Immature natural killer cell (primary cell): Measurements from ENCODE around the gene SMTNL2. TPM values are rescaled to one million over a fixed set of nuclear protein-coding genes. Genes with fewer than 3 reads are reported as not detected.
A peak's percentile ranks its signal among the peaks of the same experiment; 100 is the strongest.

Experiments used
- DNase-seq, 3 donors: peaks; one replicate each; pipeline ENCODE4 v3.0.0; 2022; ENCODE audit warnings: mixed read lengths in 1 of 3
- H3K27ac Mint-ChIP-seq, 6 donors: one replicate each; pipeline ENCODE4 v1.8.0; 2020; ENCODE audit warnings: mixed read lengths in 6 of 6, mild to moderate bottlenecking in 5 of 6, inconsistent platforms in 4 of 6, moderate library complexity in 3 of 6
- H3K27me3 Mint-ChIP-seq, 3 donors: one replicate each; pipeline ENCODE4 v1.8.0; 2020 to 2021; ENCODE audit warnings: low read depth in 3 of 3, mild to moderate bottlenecking in 3 of 3, mixed read lengths in 3 of 3, moderate library complexity in 3 of 3, inconsistent platforms in 1 of 3
- H3K36me3 Mint-ChIP-seq, 3 donors: one replicate each; pipeline ENCODE4 v1.8.0; 2020; ENCODE audit warnings: mixed read lengths in 3 of 3, inconsistent platforms in 2 of 3, mild to moderate bottlenecking in 2 of 3
- H3K4me1 Mint-ChIP-seq, 2 donors: one replicate each; pipeline ENCODE4 v1.8.0; 2020; ENCODE audit warnings: inconsistent platforms in 2 of 2, mild to moderate bottlenecking in 2 of 2, mixed read lengths in 2 of 2, moderate library complexity in 1 of 2
- H3K4me3 Mint-ChIP-seq, 5 donors: one replicate each; pipeline ENCODE4 v1.8.0; 2020; ENCODE audit warnings: mild to moderate bottlenecking in 5 of 5, mixed read lengths in 5 of 5, inconsistent platforms in 3 of 5, moderate library complexity in 3 of 5
- H3K9me3 Mint-ChIP-seq, 6 donors: one replicate each; pipeline ENCODE4 v1.8.0; 2020; ENCODE audit warnings: mild to moderate bottlenecking in 6 of 6, mixed read lengths in 6 of 6, inconsistent platforms in 4 of 6, moderate library complexity in 3 of 6
- polyA plus RNA-seq, 3 donors: library from polyadenylated mRNA; unstranded; fragments of 300-500 nt; fragmentation: Illumina TruSeq; gene quantifications; one replicate each; pipeline ENCODE4 v1.2.3, GENCODE V29; 2021

The SMTNL2 gene
- polyA plus RNA-seq = not detected

DNA sequence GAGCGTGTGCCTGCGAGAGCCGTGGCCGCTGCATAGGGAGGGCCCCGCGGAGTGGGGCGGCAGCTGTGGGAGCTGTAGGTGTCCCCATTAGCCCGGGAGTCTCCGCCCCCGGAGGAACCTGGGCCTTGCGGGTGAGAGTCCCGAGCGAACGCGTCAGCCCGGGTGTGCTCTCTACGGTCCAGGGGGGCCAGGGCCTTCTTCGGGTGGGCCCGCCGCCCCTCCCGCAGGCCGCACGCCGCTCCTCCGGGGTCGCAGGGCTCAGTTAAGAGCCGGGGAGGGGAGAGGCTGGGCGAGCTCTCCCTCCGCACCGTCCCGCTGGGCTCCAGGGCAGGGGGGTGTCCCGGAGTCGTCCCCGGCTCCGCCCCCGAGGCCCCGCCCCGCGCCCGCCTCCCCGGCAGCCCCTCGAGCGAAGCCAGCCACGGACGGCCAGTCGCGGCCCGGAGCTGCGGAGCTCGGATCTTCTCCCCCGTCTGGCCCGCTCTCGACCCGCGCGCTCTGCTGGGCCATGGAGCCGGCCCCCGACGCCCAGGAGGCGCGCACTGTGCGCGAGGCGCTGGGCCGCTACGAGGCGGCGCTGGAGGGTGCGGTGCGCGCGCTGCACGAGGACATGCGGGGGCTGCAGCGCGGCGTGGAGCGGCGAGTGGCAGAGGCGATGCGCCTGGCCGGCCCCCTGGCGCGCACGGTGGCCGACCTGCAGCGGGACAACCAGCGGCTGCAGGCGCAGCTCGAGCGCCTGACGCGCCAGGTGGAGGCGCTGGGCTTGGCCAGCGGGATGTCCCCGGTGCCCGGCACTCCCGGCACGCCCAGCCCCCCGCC is at the start of gene SMTNL2:
Gene SMTNL2, plus strand, starts transcription at position 429 of the 816 bp plus-strand sequence. Its CDS starts 77 bp downstream, at position 506.
- H3K9me3 Mint-ChIP-seq = peaks cover 0 to 4% (median 0%) of the 10 kb centered on the region in 6 donors
- peaks cover 0 to 5% of the 10 kb centered on the region in 2 donors for H3K4me1 Mint-ChIP-seq
- H3K27me3 Mint-ChIP-seq = peaks cover 2 to 13% (median 4%) of the 10 kb centered on the region in 3 donors
- DNase-seq = no peak
- H3K36me3 Mint-ChIP-seq = no peaks in the 10 kb centered on the region
- peak within 1 kb of the TSS in 3 of 5 donors; percentile 53 to 66 (median 55) for H3K4me3 Mint-ChIP-seq
- H3K27ac Mint-ChIP-seq = no peak within 1 kb of the TSS

GRCh38 chr17:4534928-4535666 is 49.2 kb upstream of the SMTNL2 start:
- peaks cover 4 to 5% (median 4%) of the 10 kb centered on the region in 3 donors for H3K36me3 Mint-ChIP-seq
- DNase-seq = no peak
- no peak overlapping the region for H3K4me3 Mint-ChIP-seq
- no peaks in the 10 kb centered on the region for H3K4me1 Mint-ChIP-seq
- H3K9me3 Mint-ChIP-seq = no peaks in the 10 kb centered on the region
- peaks cover 0 to 5% (median 0%) of the 10 kb centered on the region in 3 donors for H3K27me3 Mint-ChIP-seq
- H3K27ac Mint-ChIP-seq = no peak overlapping the region

GRCh38 chr17:4535667-4536258 is 48.6 kb upstream of the SMTNL2 start:
- H3K9me3 Mint-ChIP-seq = no peaks in the 10 kb centered on the region
- peaks cover 0 to 5% (median 0%) of the 10 kb centered on the region in 3 donors for H3K27me3 Mint-ChIP-seq
- peaks cover 4 to 5% (median 4%) of the 10 kb centered on the region in 3 donors for H3K36me3 Mint-ChIP-seq
- H3K27ac Mint-ChIP-seq = no peak overlapping the region
- DNase-seq = no peak
- H3K4me3 Mint-ChIP-seq = no peak overlapping the region
- H3K4me1 Mint-ChIP-seq = no peaks in the 10 kb centered on the region

DNA sequence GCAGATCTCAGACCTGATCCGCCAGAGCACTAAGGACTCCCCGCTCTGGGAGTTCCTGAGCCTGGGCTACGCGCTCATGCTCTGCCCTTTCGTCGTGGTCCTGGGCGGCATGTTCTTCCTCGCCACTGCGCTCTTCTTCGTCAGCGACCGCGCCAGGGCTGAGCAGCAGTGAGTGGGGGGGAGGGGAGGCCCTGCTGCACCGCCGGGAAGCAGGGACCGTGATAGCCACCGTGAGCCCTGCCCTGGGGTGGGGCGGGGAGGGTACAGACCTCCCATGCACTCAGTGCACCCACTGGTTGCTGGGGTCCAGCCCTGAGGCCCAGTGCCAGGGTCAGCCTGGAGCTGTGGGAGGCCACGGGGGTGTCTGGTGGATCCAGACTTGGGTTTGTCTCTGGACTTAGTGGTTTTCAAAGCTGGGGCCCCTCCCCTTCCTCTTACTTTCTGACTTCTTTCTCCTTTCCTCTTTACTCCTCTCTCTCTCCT is 48.0 kb upstream of the SMTNL2 start:
- DNase-seq = no peak
- H3K36me3 Mint-ChIP-seq = peaks cover 4 to 5% (median 4%) of the 10 kb centered on the region in 3 donors
- H3K27me3 Mint-ChIP-seq = peaks cover 0 to 5% (median 0%) of the 10 kb centered on the region in 3 donors
- H3K4me3 Mint-ChIP-seq = no peak overlapping the region
- no peak overlapping the region for H3K27ac Mint-ChIP-seq
- H3K9me3 Mint-ChIP-seq = no peaks in the 10 kb centered on the region
- no peaks in the 10 kb centered on the region for H3K4me1 Mint-ChIP-seq

DNA sequence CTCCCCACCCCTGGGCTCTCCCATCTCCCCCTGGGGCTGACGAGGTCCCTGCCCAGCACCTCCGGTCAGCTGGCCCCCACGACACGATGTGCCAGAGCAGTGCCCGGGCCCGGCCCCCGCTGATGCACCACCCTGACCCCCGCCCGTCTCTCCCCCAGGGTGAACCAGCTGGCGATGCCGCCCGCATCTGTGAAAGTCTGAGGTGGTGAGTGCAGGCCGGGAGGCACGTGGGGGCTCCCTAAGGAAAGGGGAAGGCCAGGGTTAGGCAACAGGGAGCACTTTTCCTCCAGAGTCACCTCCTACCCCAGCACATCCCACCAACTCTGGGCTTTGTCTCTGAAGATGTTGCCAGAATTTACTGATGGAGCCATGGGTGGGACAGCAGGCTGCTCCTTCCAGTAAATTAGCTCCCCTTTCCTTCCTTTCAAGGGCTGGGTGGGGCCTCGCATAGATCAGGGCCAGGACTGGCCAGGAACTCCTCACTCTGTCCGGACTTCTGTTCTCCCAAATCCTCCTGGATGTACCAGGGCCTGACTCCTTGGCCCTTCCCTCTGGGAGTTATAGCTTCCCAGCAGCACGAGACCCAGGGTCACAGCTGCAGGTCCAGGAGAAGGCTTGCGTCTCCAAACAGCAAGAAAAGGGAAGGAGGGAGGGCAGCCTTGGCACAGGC is 47.5 kb upstream of the SMTNL2 start:
- H3K36me3 Mint-ChIP-seq = peaks cover 3 to 5% (median 4%) of the 10 kb centered on the region in 3 donors
- no peak for DNase-seq
- H3K27me3 Mint-ChIP-seq = peaks cover 0 to 5% (median 0%) of the 10 kb centered on the region in 3 donors
- no peaks in the 10 kb centered on the region for H3K9me3 Mint-ChIP-seq
- no peak overlapping the region for H3K4me3 Mint-ChIP-seq
- H3K27ac Mint-ChIP-seq = peak overlapping the region in 1 of 6 donors; percentile 15
- no peaks in the 10 kb centered on the region for H3K4me1 Mint-ChIP-seq

DNA sequence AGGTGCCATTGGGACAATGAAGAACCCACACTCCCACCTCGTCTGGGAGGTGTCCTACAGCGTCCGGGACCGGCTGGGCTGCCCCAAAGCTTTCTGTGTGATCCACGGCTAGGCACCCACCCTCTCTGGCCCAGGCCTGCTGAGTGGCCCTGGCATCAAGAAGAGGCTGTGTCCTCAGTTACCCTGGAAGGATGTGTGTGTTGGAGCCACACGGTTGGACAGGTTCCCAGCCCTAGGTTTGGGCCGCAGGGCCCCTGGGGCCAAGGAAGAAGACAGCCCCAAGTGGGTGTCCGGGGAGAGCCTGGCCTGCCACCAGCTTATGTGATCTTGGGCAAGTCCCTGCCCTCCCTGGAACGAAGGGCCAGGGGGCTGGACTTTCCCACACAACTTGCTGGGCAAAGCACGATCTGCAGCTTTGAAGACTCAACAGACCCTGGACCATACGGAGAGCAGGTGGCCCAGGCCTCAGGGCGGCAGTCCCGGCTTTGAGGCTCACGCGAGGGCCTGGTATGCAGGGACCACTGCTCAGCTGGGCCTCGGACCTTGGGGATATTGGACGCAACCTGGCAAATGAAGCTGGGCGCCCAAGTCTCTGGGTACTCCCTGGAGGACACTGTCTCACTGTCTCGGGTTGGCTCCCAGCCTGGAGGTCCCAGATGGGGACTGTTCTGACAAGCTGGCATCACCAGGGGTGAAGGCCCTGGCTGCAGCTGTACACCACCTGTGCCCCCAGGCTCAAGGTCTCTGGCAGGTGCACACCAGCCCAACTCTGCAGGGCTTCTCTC is 46.7 kb upstream of the SMTNL2 start:
- DNase-seq = no peak
- Mint-ChIP-seq H3K9me3 (no peaks in the 10 kb centered on the region), H3K4me1 (no peaks in the 10 kb centered on the region), H3K4me3 (no peak overlapping the region), H3K36me3 (peaks cover 0 to 5% (median 4%) of the 10 kb centered on the region in 3 donors), H3K27me3 (peaks cover 0 to 2% (median 0%) of the 10 kb centered on the region in 3 donors), H3K27ac (no peak overlapping the region)

DNA sequence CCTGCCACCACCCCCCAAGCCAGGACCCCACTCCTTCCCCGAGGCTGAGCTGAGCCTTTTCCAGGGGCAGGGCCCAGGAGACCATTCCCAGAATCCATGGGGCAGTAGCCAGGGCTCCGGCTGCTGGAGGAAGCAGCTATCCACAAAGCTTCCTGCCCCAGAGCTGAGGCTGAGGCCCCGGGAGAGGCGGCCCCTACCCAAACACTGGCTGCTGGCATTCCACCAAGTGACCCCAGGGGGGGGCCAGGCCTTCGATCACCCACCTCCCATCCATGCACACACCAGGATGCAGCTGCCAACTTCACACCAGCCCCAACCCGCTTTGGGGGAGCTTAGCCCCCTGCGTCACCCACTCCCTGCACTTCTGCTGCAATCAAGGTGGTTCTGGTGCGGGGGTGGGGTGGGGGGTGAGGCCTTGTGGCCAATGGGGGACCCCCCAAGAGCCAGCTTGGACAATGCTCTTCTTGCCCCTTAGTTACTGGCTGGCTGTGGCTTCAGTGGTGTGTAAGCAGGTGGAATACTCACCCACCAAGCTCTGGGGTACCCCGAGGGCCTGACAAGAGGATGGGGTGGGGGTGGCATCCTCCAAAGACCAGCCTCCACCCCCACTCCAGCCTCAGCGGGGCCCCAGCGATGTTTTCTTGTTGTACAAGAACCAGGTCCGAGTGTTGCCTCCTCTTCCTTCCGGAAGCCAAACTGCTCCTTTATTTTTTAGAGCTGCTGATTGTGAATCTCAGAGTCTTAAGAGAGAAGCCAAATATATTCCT is 45.9 kb upstream of the SMTNL2 start:
- Mint-ChIP-seq H3K9me3 (no peaks in the 10 kb centered on the region), H3K4me3 (no peak overlapping the region), H3K4me1 (no peaks in the 10 kb centered on the region), H3K36me3 (peaks cover 0 to 5% (median 4%) of the 10 kb centered on the region in 3 donors), H3K27ac (no peak overlapping the region), H3K27me3 (peaks cover 0 to 2% (median 0%) of the 10 kb centered on the region in 3 donors)
- no peak for DNase-seq

- Mint-ChIP-seq H3K27ac (no peak overlapping the region), H3K27me3 (peaks cover 0 to 2% (median 0%) of the 10 kb centered on the region in 3 donors), H3K9me3 (no peaks in the 10 kb centered on the region), H3K36me3 (peaks cover 0 to 5% (median 4%) of the 10 kb centered on the region in 3 donors), H3K4me1 (no peaks in the 10 kb centered on the region), H3K4me3 (no peak overlapping the region)
- DNase-seq = no peak
Measured at GRCh38 chr17:4539025-4539424, 45.3 kb upstream of the SMTNL2 start.

DNA sequence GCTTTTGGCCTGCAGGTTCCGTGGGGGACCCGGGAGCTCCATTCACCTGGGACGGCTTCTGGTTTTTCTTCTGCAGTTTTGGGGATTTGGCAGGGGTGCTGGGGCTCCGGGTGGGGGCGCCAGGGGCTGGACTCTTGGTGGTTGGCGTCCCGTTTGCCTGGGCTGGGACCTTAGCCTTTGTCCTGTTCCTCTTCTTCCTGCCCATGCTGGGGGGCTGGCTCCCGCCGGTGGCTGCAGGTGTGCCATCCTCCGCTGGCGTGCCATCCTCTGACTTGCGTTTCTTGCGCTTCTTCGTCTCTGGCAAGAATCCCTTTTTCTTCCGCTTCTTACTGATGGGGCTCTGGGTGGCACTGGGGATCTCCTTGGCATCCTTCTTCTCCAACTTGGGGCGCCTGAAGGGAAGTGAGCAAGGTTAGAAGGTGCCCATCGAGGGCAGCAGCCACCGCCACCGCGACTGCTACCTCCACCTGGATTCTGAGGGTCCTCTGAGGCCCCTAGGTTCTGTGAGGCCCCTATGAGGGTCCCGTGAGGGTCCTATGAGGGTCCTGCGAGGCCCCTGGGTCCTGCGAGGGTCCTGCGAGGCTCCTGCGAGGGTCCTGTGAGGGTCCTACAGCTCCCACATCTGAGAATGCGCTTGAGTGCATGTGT is 44.6 kb upstream of the SMTNL2 start:
- H3K27me3 Mint-ChIP-seq = no peaks in the 10 kb centered on the region
- no peaks in the 10 kb centered on the region for H3K9me3 Mint-ChIP-seq
- H3K4me1 Mint-ChIP-seq = no peaks in the 10 kb centered on the region
- H3K36me3 Mint-ChIP-seq = peaks cover 0 to 5% (median 4%) of the 10 kb centered on the region in 3 donors
- H3K4me3 Mint-ChIP-seq = no peak overlapping the region
- H3K27ac Mint-ChIP-seq = no peak overlapping the region
- DNase-seq = no peak

DNA sequence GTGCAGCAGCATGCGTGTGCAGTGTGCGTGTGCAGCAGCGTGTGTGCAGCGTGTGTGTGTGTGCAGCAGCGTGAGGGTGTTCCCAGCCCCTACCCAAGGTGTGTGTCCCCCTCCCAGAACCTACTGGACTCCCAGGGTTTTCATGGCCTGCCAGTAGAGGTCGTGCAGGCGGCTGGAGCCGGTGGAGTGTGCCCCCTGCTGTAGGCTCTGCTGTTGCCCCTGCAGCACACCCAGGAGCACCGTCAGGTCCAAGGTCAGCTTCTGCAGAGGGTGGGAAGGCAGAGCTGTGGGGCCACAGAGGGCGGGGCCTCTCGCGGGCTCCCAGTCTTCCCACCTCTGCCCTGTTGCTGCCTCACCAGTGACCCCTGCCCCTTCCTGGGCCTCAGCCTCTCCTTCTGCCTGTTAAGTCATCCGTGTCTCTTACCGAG is 44.1 kb upstream of the SMTNL2 start:
- Mint-ChIP-seq H3K9me3 (no peaks in the 10 kb centered on the region), H3K4me1 (no peaks in the 10 kb centered on the region), H3K27me3 (peaks cover 0 to 2% (median 0%) of the 10 kb centered on the region in 3 donors), H3K27ac (no peak overlapping the region), H3K4me3 (no peak overlapping the region), H3K36me3 (peaks cover 0 to 5% (median 4%) of the 10 kb centered on the region in 3 donors)
- DNase-seq = no peak

DNA sequence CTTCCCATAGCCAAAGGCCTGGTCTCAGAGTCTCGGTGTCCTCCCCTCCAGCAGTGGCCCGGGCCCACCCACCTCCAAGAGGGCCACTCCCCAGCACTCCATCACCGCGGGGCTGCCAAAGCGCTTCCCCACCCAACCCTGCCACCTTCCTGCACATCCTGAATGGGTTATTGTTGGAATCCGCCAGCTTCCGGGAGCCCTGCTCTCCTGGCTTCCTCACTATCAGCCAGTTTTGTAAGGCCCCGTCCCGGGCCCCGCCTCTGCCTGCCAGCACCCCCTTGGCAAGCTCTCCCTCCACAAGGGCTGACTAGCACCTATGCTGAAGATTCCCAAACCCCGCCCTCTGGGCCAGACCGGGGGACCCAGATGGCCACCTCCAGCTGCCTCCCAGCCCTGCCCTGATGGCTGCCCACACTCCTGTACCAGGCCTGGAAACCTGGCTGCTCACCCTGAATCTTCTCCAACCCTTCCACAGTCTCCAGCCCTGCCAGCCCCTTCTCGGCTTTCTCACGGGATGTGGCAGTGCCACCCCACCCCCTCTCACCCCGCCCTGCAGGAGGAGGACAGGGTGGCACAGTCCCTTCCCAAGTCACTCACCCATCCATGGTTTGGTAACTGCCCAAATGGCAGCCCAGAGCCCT is 43.5 kb upstream of the SMTNL2 start:
- peaks cover 0 to 2% (median 0%) of the 10 kb centered on the region in 3 donors for H3K27me3 Mint-ChIP-seq

More for the DNA sequence above, 43.5 kb upstream of the SMTNL2 start:
- DNase-seq = no peak
- Mint-ChIP-seq H3K27ac (no peak overlapping the region), H3K9me3 (no peaks in the 10 kb centered on the region), H3K36me3 (peaks cover 0 to 5% (median 4%) of the 10 kb centered on the region in 3 donors), H3K4me3 (no peak overlapping the region), H3K4me1 (no peaks in the 10 kb centered on the region)
